Measurements from ENCODE around the gene NDUFS8. TPM values are rescaled to one million over a fixed set of nuclear protein-coding genes. Genes with fewer than 3 reads are reported as not detected.

NDUFS8 gene
- total RNA-seq, 1 donor from 2014 or later = 168 TPM

- DNase-seq (ENCODE audit: extremely low spot score, unreplicated experiment) = no peak
- Mint-ChIP-seq H3K4me3 (no peak overlapping the region), H3K9me3 (no peaks in the 10 kb centered on the region), H3K27me3 (no peaks in the 10 kb centered on the region), H3K4me1 (ENCODE audit: unreplicated experiment) (peaks cover 9% of the 10 kb centered on the region), H3K36me3 (no peaks in the 10 kb centered on the region), H3K27ac (no peak overlapping the region)
- TF ChIP-seq CTCF (conservative IDR thresholded peaks at IDR 0.05) = no peak
These were observed 17.2 kb downstream of the NDUFS8 start for GRCh38 chr11:68047437-68048290.

- Mint-ChIP-seq H3K36me3 (no peaks in the 10 kb centered on the region), H3K4me1 (ENCODE audit: unreplicated experiment) (peaks cover 16% of the 10 kb centered on the region), H3K27me3 (no peaks in the 10 kb centered on the region), H3K9me3 (no peaks in the 10 kb centered on the region), H3K4me3 (no peak overlapping the region), H3K27ac (no peak overlapping the region)
- DNase-seq (ENCODE audit: extremely low spot score, unreplicated experiment) = no peak
- no peak for TF ChIP-seq CTCF (conservative IDR thresholded peaks at IDR 0.05)
These were observed 18.4 kb downstream of the NDUFS8 start for GRCh38 chr11:68048681-68049508.

GRCh38 chr11:68049509-68050370, 19.3 kb downstream of the NDUFS8 start:
- H3K27ac Mint-ChIP-seq = no peak overlapping the region
- H3K4me1 Mint-ChIP-seq (ENCODE audit: unreplicated experiment) = peaks cover 16% of the 10 kb centered on the region
- H3K27me3 Mint-ChIP-seq = no peaks in the 10 kb centered on the region
- no peak for TF ChIP-seq CTCF (conservative IDR thresholded peaks at IDR 0.05)
- no peaks in the 10 kb centered on the region for H3K36me3 Mint-ChIP-seq
- H3K9me3 Mint-ChIP-seq = no peaks in the 10 kb centered on the region
- no peak overlapping the region for H3K4me3 Mint-ChIP-seq
- no peak for DNase-seq (ENCODE audit: extremely low spot score, unreplicated experiment)

- Mint-ChIP-seq H3K9me3 (no peaks in the 10 kb centered on the region), H3K4me1 (ENCODE audit: unreplicated experiment) (peaks cover 16% of the 10 kb centered on the region), H3K27ac (no peak overlapping the region), H3K36me3 (no peaks in the 10 kb centered on the region), H3K27me3 (no peaks in the 10 kb centered on the region), H3K4me3 (no peak overlapping the region)
- DNase-seq (ENCODE audit: extremely low spot score, unreplicated experiment) = no peak
- TF ChIP-seq CTCF (conservative IDR thresholded peaks at IDR 0.05) = no peak
These were observed 19.9 kb downstream of the NDUFS8 start for GRCh38 chr11:68050371-68050841.
